ENCODE results near the gene ISOC1. TPM values are rescaled to one million over a fixed set of nuclear protein-coding genes. Genes with fewer than 3 reads are reported as not detected.

Gene ISOC1
- total RNA-seq, 1 experiment from 2014 or later = 32.4 TPM

DNA sequence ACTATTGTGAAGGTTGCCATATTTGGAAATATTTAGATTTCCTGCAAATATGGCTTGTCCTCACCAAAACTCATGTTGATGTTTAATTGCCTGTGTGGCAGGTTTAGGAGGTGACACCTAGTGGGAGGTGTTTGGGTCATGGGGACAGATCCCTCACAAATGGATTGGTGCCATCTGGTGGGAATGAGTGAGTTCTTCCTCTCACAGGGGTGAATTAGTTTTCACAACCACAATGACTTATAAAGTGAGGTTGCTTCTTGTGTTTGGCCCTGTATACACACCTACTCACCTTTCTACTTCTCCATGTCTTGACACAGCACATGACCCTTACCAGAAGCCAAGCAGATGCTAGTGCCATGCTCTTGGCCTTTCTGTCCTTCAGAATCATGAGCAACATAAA is 41.1 kb downstream of the ISOC1 start:
- Histone ChIP-seq H3K27me3 (ENCODE audit: control insufficient read depth, insufficient read depth, low read length) (no peaks in the 10 kb centered on the region), H3K36me3 (replicated peaks; ENCODE audit: control insufficient read depth, insufficient read depth, low read length) (no peaks in the 10 kb centered on the region), H3K4me3 (ENCODE audit: insufficient read depth, low read depth, low read length) (no peak overlapping the region)
- DNase-seq = peak; percentile 20

DNA sequence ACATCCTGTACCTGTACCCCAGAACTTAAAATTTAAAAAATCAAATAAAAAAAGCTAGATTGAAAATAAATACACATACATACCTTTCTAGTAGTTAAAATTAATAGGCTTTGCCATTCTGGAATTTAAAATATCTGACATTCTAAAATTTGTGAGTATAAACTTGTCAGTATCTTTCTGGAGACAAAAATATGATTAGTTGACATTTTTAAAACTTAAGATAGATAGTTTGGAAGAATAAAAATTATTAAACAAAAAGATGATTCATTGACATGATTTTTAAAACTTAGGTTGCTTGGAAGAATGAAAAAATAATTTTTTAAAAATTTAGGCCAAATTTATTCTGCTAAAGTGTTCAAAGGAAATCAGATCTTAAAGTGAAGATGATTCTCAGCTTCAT is 43.1 kb downstream of the ISOC1 start:
- no peaks in the 10 kb centered on the region for H3K36me3 ChIP-seq (replicated peaks; ENCODE audit: control insufficient read depth, insufficient read depth, low read length)
- DNase-seq = no peak
- no peak overlapping the region for H3K4me3 ChIP-seq (ENCODE audit: insufficient read depth, low read depth, low read length)
- no peaks in the 10 kb centered on the region for H3K27me3 ChIP-seq (ENCODE audit: control insufficient read depth, insufficient read depth, low read length)

DNA sequence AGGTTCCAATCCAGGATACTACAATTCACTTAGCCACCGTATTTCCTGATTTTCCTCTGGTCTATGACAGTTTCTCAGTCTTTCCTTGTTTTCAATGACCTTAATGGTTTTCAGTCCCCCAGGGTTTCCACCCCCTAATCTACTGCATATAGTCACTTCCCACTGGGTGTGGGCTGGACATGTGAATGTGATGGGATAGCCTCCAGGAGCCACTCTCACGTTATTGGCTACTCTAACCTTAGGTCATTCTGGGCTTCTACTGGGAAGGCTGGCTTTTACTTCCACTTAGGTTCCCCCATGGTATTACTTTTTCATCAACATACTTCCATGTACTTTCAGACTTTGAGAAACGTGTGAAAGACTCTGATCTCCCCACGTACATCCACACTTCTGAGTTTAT is 46.5 kb downstream of the ISOC1 start:
- no peak for DNase-seq
- H3K36me3 ChIP-seq (replicated peaks; ENCODE audit: control insufficient read depth, insufficient read depth, low read length) = no peaks in the 10 kb centered on the region
- no peaks in the 10 kb centered on the region for H3K27me3 ChIP-seq (ENCODE audit: control insufficient read depth, insufficient read depth, low read length)
- H3K4me3 ChIP-seq (ENCODE audit: insufficient read depth, low read depth, low read length) = no peak overlapping the region

DNA sequence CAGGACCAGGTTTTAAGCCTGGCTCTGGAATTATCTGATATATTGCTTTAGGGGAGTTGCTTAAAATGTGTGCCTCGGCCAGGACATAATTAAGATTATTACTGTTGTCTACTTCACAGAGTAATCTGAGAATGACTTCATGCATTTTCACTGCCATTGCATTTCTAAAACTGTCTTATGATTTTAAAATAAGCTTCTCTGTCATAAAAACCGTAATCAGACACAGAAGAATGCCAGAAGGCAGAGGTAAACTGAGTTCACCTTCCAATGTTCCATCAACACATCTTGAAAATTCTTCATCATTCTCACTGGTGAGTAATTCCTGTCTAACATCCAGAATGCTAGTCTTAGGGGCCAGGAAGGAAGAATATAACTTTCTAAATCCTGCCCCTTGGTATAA is 47.1 kb downstream of the ISOC1 start:
- Histone ChIP-seq H3K4me3 (ENCODE audit: insufficient read depth, low read depth, low read length) (no peak overlapping the region), H3K36me3 (replicated peaks; ENCODE audit: control insufficient read depth, insufficient read depth, low read length) (no peaks in the 10 kb centered on the region), H3K27me3 (ENCODE audit: control insufficient read depth, insufficient read depth, low read length) (no peaks in the 10 kb centered on the region)
- DNase-seq = no peak

DNA sequence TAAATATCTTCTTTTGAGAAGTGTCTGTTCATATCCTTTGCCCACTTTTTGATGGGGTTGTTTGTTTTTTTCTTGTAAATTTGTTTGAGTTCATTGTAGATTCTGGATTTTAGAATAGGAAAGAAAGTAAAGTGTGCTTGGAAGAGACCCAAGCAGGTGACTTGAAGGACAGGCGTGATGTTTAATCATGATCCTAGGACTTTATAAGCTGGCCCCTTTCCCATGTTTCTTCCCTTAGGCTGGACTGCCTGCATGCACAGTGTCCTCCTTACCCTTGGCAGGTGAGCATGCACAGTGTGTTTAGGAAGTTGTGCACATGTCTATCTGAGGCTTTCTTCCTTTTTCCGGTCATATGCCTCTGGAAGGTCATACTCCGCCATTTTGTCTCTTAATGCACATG is 61.3 kb downstream of the ISOC1 start:
- H3K36me3 ChIP-seq (replicated peaks; ENCODE audit: control insufficient read depth, insufficient read depth, low read length) = no peaks in the 10 kb centered on the region
- no peak overlapping the region for H3K4me3 ChIP-seq (ENCODE audit: insufficient read depth, low read depth, low read length)
- no peaks in the 10 kb centered on the region for H3K27me3 ChIP-seq (ENCODE audit: control insufficient read depth, insufficient read depth, low read length)
- no peak for DNase-seq

DNA sequence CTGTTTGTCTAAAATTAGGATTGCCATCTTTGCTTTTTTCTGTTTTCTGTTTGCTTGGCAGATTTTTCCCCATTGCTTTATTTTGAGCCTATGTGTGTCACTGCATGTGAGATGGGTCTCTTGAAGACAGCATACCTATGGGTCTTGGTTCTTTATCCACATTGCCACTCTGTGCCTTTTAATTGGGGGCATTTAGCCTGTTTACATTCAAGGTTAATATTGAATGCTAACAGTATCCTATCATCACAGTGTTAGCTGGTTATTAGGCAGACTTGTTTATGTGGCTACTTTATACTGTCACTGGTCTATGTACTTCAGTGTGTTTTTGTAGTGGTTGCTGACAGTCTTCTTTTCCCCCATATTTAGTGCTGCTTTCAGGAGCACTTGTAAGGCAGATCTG is 67.3 kb downstream of the ISOC1 start:
- no peaks in the 10 kb centered on the region for H3K36me3 ChIP-seq (replicated peaks; ENCODE audit: control insufficient read depth, insufficient read depth, low read length)
- DNase-seq = no peak
- H3K4me3 ChIP-seq (ENCODE audit: insufficient read depth, low read depth, low read length) = no peak overlapping the region
- no peaks in the 10 kb centered on the region for H3K27me3 ChIP-seq (ENCODE audit: control insufficient read depth, insufficient read depth, low read length)

Other genes with a start within 250 kb of the ISOC1 start
- gene SLC27A6, start 129.3 kb upstream of the ISOC1 start, total RNA-seq (2014; rRNA removed; shearing (Covaris generic)) = 0.78 and 0.83 TPM in 2 replicates

Data from H7 (cell line).